OCI-LY3 (cell line): ENCODE data around the gene ESRP2.

ENCODE experiments used
- CTCF ChIP-seq: fragments of 200-600, 300-600 bp; sonication (generic); IDR thresholded peaks from 2 replicates; pipeline ENCODE4 v1.5.1; 2014; ENCODE audit warnings: antibody characterized with exemption, low read length, low read depth
- EZH2phosphoT487 ChIP-seq: fragments of 200-600 bp; shearing (Covaris generic); IDR thresholded peaks from 2 replicates; pipeline ENCODE4 v1.6.1; 2018; ENCODE audit warnings: antibody characterized with exemption, mixed run types, low read depth

GRCh38 chr16:68247400-68247799, 11.5 kb upstream of the ESRP2 start:
- TF ChIP-seq CTCF (no peak), EZH2phosphoT487 (no peak)
